K562 (cell line): ENCODE data around the gene YAF2. TPM values are rescaled to one million over a fixed set of nuclear protein-coding genes. Genes with fewer than 3 reads are reported as not detected.

Experiments used
- ATF7 ChIP-seq: fragments of 450-650 bp; IDR thresholded peaks from 2 replicates; pipeline ENCODE4 v1.7.1; 2014; ENCODE audit warnings: mild to moderate bottlenecking, moderate library complexity
- CBX1 ChIP-seq: sonication (generic); IDR thresholded peaks from 2 replicates; pipeline ENCODE4 v1.6.1; 2016; ENCODE audit warnings: antibody characterized with exemption, low read depth, mild to moderate bottlenecking
- CBX3 ChIP-seq, 2 experiments: IDR thresholded peaks; 1 replicate in 1 of 2; 2 replicates in 1 of 2; pipeline ENCODE4 v1.6.1; 2012; ENCODE audit warnings: inconsistent platforms in 2 of 2, low read length in 2 of 2, borderline replicate concordance in 1 of 2, control low read depth in 1 of 2
- CHD1 ChIP-seq: fragments of 200-600 bp; sonication (generic); IDR thresholded peaks from one replicate; pipeline ENCODE4 v1.6.1; 2012; ENCODE audit warnings: mild to moderate bottlenecking, moderate library complexity, low read length, inconsistent platforms
- CREM ChIP-seq: IDR thresholded peaks from 2 replicates; pipeline ENCODE4 v1.6.1; 2014; ENCODE audit warnings: antibody characterized with exemption, low read depth
- CXXC5 ChIP-seq: fragments of 250-450 bp; sonication (Bioruptor Pico); IDR thresholded peaks from 2 replicates; pipeline ENCODE4 v1.8.0; 2022; ENCODE audit warnings: inconsistent platforms, mild to moderate bottlenecking, moderate library complexity
- GATAD2A ChIP-seq: fragments of 450-650 bp; IDR thresholded peaks from 2 replicates; pipeline ENCODE4 v1.6.1; 2017
- HCFC1 ChIP-seq: IDR thresholded peaks from 2 replicates; pipeline ENCODE4 v1.6.1; 2012; ENCODE audit warnings: low read depth, low read length, improper control_type of control experiment
- KLF6 ChIP-seq: fragments of 250-450 bp; sonication (Bioruptor Pico); IDR thresholded peaks from 2 replicates; pipeline ENCODE4 v1.4.0; 2020; ENCODE audit warnings: mild to moderate bottlenecking, moderate library complexity, borderline replicate concordance
- RBM22 ChIP-seq: fragments of 200-400 bp; formaldehyde crosslinking; IDR thresholded peaks from 2 replicates; pipeline ENCODE4 v1.6.1; 2018; ENCODE audit warnings: low read length, low read depth; ENCODE audit not compliant: poor library complexity, severe bottlenecking
- SMAD4 ChIP-seq: fragments of 250-450 bp; sonication (Bioruptor Pico); conservative IDR thresholded peaks from 2 replicates; pipeline ENCODE4 v1.8.0; 2021; ENCODE audit warnings: inconsistent platforms, mild to moderate bottlenecking, moderate library complexity
- polyA plus RNA-seq, 8 experiments: library from polyadenylated mRNA; depleted of rRNA in 4 of 8; stranded (reverse) in 5 of 8; unstranded in 3 of 8; fragments of >200 nt; fragmentation: Nextera tagmentation in 2 of 8; fragmentation: Illumina TruSeq in 1 of 8; extraction: Ambion mirVana in 2 of 8; extraction: Trizol in 1 of 8; gene quantifications; 2 replicates each; pipeline versions ENCODE4 v1.2.1 to v1.2.3, GENCODE V29; 2011 to 2014; ENCODE audit warnings: inconsistent platforms in 1 of 8, missing spikeins in 1 of 8
- total RNA-seq, 7 experiments: library from RNA; depleted of rRNA in 6 of 7; stranded (reverse); fragments of >200 nt in 6 of 7; fragmentation: Illumina TruSeq in 2 of 7; extraction: Trizol in 2 of 7; gene quantifications; 2 replicates each; pipeline versions ENCODE4 v1.2.1 to v1.2.3, GENCODE V29; 2011 to 2021; ENCODE audit warnings: low replicate concordance in 1 of 7
- TF ChIP-seq, protein P1 (sequence below), 3 experiments: fragments of 200-800 bp in 1 of 3; fragments of 250-450 bp in 1 of 3; fragments of 450-650 bp in 1 of 3; sonication (Bioruptor Pico) in 1 of 3; sonication (Bioruptor generic) in 1 of 3; formaldehyde crosslinking in 1 of 3; IDR thresholded peaks; 2 replicates each; pipeline versions ENCODE4 v1.6.1 to v1.8.0; 2016 to 2022; ENCODE audit warnings: mild to moderate bottlenecking in 2 of 3, missing genetic modification characterization in 2 of 3, missing compliant biosample characterization in 1 of 3, moderate library complexity in 1 of 3
- TF ChIP-seq, protein P2 (sequence below): fragments of 200-800 bp; sonication (Bioruptor generic); IDR thresholded peaks from 2 replicates; pipeline ENCODE4 v1.6.1; 2017; ENCODE audit warnings: missing genetic modification characterization, missing compliant biosample characterization
- TF ChIP-seq, protein P3 (sequence below), 2 experiments: fragments of 200-800 bp in 1 of 2; sonication (Bioruptor generic) in 1 of 2; sonication (generic) in 1 of 2; formaldehyde crosslinking in 1 of 2; IDR thresholded peaks in 1 of 2; conservative IDR thresholded peaks in 1 of 2; 2 replicates each; pipeline versions ENCODE4 v1.5.0 to v1.6.1; 2016 to 2020; ENCODE audit warnings: missing compliant biosample characterization in 1 of 2, missing genetic modification characterization in 1 of 2, missing genetic modification reagents in 1 of 2

YAF2 gene
- total and polyA plus RNA-seq, 9 of the 15 experiments (the other 6 are each of a cell fraction or from before 2014, with no cell fraction given), result 10.6 to 26.4 (median 21.3) TPM

- TF ChIP-seq RBM22, result peak; percentile 57
- peak; percentile 61; the same call in 1 of the 2 replicates for TF ChIP-seq CREM
- TF ChIP-seq, protein P1, sequence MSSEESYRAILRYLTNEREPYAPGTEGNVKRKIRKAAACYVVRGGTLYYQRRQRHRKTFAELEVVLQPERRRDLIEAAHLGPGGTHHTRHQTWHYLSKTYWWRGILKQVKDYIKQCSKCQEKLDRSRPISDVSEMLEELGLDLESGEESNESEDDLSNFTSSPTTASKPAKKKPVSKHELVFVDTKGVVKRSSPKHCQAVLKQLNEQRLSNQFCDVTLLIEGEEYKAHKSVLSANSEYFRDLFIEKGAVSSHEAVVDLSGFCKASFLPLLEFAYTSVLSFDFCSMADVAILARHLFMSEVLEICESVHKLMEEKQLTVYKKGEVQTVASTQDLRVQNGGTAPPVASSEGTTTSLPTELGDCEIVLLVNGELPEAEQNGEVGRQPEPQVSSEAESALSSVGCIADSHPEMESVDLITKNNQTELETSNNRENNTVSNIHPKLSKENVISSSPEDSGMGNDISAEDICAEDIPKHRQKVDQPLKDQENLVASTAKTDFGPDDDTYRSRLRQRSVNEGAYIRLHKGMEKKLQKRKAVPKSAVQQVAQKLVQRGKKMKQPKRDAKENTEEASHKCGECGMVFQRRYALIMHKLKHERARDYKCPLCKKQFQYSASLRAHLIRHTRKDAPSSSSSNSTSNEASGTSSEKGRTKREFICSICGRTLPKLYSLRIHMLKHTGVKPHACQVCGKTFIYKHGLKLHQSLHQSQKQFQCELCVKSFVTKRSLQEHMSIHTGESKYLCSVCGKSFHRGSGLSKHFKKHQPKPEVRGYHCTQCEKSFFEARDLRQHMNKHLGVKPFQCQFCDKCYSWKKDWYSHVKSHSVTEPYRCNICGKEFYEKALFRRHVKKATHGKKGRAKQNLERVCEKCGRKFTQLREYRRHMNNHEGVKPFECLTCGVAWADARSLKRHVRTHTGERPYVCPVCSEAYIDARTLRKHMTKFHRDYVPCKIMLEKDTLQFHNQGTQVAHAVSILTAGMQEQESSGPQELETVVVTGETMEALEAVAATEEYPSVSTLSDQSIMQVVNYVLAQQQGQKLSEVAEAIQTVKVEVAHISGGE (CRISPR knock-in tag; IDR thresholded peaks at IDR 0.05), result peak in 1 of 3 experiments; percentile 68; a peak in 2 of 6 replicates
- TF ChIP-seq, protein P2, sequence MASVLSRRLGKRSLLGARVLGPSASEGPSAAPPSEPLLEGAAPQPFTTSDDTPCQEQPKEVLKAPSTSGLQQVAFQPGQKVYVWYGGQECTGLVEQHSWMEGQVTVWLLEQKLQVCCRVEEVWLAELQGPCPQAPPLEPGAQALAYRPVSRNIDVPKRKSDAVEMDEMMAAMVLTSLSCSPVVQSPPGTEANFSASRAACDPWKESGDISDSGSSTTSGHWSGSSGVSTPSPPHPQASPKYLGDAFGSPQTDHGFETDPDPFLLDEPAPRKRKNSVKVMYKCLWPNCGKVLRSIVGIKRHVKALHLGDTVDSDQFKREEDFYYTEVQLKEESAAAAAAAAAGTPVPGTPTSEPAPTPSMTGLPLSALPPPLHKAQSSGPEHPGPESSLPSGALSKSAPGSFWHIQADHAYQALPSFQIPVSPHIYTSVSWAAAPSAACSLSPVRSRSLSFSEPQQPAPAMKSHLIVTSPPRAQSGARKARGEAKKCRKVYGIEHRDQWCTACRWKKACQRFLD, result peak; percentile 17; the same call in 1 of the 2 replicates
- peak; percentile 56 for TF ChIP-seq SMAD4 (CRISPR knock-in tag)
- peak; percentile 53; the same call in 1 of the 2 replicates for TF ChIP-seq CXXC5 (CRISPR knock-in tag)
- TF ChIP-seq HCFC1, result no peak
- no peak for TF ChIP-seq KLF6 (CRISPR knock-in tag)
- TF ChIP-seq ATF7, result peak; percentile 24; the same call in 1 of the 2 replicates
- peak in 1 of 2 experiments; percentile 69; a peak in 1 of 3 replicates for TF ChIP-seq CBX3 (IDR thresholded peaks at IDR 0.05; ENCODE audit: borderline replicate concordance in 1 of 2, low read length in 2 of 2)
- peak; percentile 88; the same call in 1 of the 2 replicates for TF ChIP-seq CBX1
- peak; percentile 42 for TF ChIP-seq CHD1
- TF ChIP-seq GATAD2A, result 0 out of 2 replicates have a peak, but pooled peaks have one; percentile 65
- TF ChIP-seq, protein P3, sequence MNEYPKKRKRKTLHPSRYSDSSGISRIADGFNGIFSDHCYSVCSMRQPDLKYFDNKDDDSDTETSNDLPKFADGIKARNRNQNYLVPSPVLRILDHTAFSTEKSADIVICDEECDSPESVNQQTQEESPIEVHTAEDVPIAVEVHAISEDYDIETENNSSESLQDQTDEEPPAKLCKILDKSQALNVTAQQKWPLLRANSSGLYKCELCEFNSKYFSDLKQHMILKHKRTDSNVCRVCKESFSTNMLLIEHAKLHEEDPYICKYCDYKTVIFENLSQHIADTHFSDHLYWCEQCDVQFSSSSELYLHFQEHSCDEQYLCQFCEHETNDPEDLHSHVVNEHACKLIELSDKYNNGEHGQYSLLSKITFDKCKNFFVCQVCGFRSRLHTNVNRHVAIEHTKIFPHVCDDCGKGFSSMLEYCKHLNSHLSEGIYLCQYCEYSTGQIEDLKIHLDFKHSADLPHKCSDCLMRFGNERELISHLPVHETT (CRISPR knock-in tag; conservative IDR thresholded peaks at IDR 0.05 in 1 of 2, IDR thresholded peaks at IDR 0.05 in 1 of 2), result peak in 1 of 2 experiments; percentile 41; a peak in 1 of 4 replicates
- TF ChIP-seq, all 486 proteins: peak for 69
Observed at GRCh38 chr12:42237052-42237852, 796 bp downstream of the YAF2 start (continued).
